HG03457 (cell line): ENCODE data around the gene SLC26A8.
"Not testable (repeated sequence)": the region's sequence is repeated elsewhere in the genome, so short reads cannot be mapped to it uniquely, and the experiment has no call there.

Experiments
- ATAC-seq: cut with Tn5 transposase; IDR thresholded peaks from one replicate; pipeline ENCODE4 v1.9.1; 2021; ENCODE audit warnings: moderate number of reproducible peaks; ENCODE audit not compliant: unreplicated experiment

The SLC26A8 gene

DNA sequence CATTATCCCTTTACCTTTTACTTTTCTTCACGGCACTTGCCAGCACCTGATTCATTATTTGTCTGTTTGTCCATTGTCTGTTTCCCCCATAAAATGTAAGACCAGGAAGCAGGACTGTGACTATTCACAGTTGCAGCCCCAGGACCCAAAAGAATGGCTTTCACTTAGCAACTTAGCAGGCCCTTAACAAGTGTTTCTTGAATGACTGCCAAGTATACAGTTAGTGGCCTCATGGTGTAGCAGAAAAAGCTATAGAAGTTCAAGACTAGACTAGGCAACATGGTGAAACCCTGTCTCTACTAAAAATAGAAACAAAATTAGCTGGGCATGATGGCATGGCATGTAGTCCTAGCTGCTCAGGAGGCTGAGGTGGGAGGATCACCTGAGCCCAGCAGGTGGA is 4.3 kb downstream of the SLC26A8 start:
- no peak for ATAC-seq

DNA sequence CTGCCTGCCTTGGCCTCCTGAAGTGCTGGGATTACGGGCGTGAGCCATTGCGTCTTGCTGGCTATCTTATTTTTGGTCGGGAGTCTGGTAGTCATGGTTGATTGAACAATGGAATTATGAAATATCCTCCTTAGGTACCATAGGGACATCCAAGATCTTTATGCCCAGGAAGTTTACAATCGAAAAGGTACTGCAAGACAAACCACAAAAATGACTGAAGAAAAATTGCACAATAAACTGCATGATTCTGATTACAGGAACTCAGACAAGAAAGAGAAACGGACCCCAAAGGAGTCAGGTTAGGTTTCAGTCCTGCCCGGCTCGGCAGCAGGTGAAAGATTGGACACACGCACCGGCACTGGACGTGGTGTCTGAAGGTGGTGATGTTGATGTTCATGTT is 5.3 kb downstream of the SLC26A8 start:
- ATAC-seq = no peak

DNA sequence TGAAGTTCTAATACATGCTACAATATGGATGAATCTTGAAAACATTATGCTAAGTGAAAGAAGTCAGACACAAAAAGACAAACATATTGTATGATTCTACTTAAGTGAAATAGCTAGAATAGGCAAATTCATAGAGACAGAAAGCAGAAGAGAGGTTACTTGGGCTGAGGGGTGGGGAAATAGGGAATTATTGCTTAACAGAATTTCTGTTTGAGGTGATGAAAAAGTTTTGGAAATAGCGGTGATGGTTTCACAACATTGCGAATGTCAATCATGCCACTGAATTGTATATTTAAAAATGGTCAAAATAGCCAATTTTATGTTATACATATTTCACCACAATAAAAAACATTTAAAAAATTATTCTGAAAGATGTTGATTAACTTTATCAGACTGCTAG is 6.1 kb downstream of the SLC26A8 start:
- ATAC-seq = no peak

DNA sequence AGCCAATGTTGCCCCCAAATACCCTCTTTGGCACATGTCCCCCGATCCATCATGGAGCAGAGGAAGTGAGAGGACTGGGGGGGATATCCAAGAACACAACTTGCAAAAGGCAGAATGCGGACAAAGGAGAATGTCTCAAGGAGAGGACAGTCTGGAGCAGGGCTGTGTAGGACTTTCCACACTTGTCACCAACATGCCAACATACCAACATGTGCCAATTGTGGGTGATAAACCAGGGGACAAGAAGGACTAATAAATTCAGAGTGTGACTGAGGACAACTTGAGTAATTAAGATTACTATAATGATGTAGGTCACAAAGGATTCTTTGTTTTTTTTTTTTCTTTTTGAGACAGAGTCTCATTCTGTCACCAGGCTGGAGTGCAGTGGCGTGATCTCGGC is 8.8 kb downstream of the SLC26A8 start:
- ATAC-seq = no peak

DNA sequence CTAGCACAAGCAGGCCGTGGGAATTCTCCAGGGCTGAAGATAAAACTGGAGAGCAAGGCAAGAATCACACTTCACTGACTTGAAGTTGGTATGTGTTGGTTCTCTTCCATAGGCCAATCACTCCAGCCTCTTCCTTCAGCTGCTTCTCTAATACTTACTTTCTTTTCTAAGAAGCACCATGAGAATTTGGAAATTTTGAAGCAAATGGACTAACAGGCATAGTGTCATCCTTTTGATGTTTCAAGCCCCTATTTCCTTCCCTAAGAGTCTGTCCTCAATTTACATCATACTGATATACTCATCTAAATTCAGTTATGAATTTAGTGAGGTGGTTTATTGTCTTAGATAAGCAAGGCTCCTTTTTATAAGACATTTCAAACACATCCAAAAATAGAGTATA is 24.0 kb downstream of the SLC26A8 start:
- no peak for ATAC-seq

DNA sequence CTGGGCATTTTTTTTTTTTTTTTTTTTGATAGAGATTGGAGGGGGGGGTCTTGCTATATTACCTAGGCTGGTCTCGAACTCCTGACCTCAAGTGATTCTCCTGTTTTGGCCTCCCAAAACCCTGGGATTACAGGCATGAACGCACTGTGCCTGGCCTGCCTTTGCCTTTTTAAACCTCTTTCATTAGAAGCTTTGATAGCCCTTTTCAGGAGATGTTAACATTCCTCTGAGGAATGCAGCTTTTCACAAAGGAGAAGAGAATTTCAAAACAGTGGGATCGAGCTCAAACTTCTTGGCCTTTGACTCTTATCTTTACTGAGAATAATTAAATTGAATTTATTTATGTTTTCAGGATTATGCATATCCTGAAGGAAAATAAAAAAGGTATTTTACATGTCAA is 31.3 kb downstream of the SLC26A8 start:
- no peak for ATAC-seq

DNA sequence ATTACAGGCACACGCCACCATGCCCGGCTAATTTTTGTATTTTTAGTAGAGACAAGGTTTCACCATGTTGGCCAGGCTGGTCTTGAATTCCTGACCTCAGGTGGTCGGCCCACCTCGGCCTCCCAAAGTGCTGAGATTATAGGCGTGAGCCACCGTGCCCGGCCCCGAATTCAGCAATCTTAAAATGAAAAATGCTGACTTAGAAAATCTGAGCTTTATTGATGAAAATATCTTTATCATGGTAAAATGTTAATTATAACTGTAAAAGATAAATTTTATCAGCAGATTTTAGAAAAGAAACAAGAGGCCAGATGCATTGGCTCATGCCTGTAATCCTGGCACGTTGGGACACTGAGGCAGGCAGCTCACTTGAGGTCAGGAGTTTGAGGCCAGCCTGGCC is 36.4 kb downstream of the SLC26A8 start:
- ATAC-seq = not testable (repeated sequence)

DNA sequence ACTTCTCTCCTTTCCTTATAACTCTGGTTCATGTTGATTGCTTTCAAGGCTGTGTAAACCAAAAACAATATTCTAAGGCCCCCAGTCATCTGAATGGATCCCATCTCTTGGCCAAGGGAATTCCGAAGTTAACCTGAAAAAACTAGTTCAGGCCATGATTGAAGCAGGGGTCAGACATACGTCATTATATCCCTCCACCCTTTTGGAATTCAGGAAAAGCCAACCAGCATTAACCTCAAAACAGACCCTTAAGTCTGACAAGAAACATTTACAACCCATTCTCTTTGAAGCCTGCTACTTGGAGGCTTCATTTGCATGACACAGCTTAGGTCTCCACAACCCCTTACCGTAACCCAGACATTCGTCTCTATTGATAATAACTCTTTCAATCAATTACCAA is 39.7 kb downstream of the SLC26A8 start:
- ATAC-seq = no peak

DNA sequence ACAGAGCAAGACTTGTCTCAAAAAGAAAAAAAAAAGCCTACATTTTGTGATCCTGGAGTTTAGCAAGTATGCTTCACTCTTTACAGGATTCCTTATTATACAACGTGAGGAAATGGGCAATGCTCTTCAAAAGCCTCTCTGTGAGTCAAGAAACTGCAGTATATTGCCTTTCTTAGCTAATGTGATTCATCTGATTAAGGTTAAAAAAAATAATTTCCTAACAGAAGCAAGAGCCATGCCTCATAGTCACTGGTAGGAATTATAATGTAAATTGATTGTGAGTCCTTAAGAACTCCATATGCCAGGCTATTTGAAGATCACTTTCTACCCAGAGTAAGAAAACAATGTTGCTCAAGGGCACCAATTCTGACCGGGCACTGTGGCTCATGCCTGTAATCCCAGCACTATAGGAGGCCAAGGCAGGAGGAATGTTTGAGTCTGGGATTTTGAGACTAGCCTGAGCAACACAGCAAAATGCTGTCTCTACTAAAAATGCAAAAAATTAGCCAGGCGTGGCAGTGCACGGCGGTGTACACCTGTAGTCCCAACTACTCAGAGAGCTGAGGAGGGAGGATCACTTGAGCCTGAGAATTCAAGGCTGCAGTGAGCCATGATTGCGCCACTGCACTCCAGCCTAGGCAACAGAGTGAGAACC is 43.3 kb downstream of the SLC26A8 start:
- no peak for ATAC-seq

DNA sequence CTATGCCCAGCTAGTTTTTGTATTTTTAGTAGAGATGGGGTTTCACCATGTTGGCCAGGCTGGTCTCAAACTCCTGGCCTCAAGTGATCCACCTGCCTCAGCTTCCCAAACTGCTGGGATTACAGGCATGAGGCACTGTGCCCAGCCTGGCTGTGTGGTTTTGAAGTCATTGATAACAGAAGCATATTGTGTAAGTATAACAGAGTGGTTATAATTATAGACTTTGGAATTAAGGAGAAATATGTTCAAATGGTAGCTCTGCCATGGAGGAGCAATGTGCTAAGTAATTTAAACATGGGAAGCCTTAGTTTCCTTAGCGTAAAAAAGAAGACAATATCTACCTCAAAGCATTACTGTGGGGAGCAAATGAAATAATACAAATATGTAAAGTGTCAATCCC is 44.3 kb downstream of the SLC26A8 start:
- ATAC-seq = not testable (repeated sequence)

DNA sequence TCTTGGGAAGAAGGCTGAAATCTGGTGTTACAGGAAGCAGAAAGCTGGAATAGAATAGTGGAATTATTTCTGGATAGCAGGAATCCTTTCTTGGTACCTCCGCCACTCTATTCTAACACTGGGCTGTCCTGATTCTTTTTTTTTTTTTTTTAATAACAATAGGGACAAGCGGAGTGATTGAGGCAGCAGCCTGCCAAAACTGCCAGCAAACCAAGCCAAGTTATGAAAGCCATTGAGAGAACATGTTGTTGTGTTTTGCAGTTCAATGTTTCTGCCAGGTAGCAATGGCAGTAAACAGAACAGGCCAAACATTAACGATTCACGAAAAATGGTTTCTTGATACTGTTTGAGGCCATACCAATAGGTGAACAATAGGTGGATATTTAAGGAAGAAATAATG is 47.1 kb downstream of the SLC26A8 start:
- ATAC-seq = no peak

DNA sequence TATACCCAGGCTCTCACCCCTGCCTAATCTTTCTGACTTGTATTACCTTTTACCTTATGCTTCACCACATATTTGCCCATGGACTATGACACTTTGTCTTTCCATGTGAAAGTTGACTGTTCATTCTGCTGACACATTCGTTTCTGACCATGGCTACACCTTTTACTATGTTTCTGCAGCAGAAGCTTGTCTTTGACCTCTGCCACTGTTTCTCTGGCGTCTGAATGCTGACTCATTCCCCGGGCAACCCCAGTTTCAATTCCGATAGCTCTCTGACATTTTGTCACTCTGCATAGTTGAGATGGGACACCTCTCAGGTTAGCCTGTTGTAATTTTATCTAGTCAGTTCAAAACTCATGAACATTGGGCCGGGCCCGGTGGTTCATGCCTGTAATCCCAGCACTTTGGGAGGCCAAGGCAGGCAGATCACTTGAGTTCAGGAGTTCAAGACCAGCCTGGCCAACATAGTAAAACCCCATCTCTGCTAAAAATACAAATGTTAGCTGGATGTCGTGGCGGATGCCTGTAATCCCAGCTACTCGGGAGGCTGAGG is 50.7 kb downstream of the SLC26A8 start:
- ATAC-seq = no peak

DNA sequence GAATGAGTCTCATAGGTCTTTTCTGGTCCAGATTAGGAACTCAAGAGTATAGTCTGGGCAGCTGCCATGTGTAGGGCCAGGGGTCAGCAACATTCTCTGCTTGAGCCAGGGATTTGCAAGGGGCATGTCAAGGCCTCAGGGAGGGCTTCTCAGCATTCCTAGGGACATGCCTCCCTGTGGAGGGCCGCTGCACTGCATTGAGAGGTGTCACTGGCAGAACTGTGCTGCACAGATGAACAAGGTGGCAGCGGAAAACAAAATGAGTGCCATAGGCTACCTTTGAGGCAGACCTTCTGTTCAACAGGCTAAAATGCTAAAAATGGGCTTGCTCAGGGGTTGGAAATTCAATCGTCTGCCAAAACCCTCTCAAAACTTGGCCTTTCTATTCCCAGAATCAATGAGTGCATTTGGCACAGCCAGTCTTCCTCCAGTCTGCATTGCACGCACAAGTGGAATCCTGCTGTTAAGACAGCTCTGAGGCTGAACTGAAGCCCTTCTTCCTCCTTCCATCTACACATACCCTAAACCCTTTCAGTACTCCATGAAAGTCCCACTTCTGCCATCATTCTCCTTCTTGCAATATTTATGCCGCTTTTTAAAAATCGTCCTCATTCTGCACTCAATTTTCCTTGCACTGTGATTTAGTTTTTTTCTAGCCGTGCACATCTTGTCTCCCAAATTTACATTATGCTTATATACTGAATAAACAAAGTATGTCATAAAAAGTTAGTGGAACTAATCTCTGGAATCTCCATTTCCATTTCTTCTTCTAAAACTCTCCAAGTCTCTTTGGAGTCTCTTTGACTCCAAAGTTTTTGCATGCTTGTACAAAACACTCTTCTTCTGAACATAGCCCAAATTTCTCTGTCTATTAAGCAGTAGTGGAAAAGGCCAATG is 51.7 kb downstream of the SLC26A8 start:
- ATAC-seq = no peak

DNA sequence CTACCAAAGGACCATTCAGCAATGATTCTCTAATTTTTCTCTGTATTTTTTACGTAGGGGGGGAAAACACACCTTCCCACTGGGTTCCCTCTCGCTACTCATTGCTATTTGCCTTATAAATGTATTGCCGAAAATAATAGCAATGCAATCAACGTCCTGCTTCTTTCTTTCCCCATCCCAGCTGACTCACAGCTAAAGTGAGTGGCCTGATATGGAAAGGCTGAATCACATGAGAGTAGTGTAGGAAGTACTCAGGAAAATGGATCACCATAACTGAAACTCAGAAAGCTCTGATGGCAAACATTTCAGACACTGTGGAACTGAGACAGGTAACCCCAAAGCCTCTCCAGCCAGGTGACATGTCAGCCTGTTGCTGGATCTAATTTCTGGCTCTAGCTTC is 54.3 kb downstream of the SLC26A8 start:
- ATAC-seq = no peak

DNA sequence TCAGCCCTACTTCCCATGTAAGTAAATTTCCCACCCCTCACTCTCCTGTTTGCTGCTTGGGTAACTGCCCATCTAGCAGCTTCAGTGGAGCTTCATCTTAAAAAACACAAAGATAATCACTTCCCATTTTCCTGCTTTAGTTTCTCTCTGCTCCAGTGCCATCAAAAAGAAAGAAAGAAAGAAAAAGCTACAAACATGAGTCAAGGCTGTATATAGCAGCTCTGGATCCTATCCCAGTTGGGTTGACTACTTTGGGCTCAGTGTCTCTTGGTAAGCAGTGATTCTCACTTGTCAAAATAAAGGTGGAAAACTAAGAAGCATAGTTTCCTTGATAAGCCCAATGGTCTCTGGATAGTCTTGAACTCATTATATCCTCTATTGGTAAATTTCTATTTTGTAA is 54.8 kb downstream of the SLC26A8 start:
- ATAC-seq = no peak

DNA sequence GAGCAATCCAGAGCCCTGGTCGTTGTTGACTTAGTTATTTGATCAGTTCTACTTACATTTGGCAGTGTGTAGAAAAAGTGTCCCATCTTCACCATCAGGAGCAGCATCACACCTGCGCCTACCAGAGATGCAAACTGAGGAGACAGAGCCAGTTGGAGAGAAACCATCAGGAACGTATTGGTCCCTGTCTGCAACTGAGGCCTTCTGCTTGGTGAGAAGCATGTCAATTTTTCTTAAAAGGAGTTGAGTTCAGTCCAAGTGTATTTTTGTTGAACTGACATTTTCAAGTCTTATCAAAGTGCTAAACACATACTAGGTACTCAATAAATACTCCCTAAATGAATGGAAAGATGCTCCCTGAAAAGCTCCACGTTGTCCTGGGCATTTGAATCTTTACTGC is 55.6 kb downstream of the SLC26A8 start:
- no peak for ATAC-seq

DNA sequence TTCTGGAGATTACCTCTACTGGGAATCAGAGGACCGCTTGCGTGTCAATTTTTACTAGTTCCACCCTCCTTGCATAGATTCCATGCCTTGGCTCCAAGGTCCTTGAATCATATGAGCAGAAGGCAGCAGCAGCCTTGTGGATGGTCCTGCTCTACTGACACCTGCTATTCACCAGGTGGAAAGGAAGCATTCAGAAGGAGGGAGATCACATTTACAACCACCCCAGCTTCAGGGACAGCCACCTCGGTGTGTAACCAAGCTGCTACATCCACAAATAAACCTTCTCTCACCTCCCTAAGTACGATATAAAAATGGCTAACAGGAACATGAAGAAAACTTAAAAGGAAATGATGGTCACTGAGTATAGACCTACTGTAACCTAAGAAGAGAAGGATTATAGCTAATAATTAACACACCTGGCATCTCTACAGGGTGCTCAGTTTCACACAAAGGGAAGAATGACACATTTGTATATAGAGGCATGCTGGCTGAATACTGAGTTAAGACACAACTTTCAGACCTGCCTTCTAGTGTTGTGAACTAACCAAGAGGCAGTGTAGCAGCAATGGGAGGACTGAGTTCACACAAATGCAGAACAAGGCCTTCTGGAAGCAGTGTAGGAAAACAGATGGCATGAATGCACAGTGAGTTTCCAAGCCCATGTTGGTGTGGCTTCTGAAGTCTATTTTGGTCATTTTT is 57.2 kb downstream of the SLC26A8 start:
- ATAC-seq = no peak

DNA sequence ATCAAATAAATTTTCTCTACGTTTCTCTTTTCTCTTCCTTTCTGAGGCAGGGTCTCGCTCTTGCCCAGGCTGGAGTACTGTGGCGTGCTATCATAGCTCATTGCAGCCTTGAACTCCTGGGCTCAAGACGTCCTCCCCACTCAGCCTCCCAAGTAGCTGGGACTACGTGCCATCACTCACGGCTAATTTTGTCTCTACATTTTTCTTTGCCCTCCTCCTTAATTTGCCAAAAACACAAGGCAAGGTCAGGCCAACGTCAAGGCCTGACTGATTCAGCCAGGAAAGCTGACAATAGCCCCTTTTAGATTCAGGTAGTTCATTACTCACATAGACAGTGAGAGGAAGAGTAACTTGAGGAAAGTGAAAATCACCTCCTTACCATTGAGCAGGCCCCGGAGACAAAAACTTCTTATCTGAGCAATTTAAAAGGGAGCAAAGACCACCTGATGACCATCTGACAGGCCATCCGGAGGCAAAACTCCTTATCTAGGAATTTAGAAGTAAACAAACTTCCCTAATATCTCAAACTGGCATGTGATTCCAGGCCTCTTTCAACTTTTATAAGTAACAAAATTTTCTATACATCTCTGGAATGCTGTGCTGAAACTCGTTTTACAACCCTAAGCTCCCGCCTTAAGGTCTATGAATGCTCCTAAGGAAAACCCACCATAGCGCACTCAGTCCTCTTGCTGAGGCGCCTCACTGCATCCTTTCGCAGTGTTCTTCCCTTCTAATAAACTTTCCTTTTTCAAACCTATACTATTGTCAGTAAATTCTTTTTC is 61.5 kb downstream of the SLC26A8 start:
- ATAC-seq = no peak

DNA sequence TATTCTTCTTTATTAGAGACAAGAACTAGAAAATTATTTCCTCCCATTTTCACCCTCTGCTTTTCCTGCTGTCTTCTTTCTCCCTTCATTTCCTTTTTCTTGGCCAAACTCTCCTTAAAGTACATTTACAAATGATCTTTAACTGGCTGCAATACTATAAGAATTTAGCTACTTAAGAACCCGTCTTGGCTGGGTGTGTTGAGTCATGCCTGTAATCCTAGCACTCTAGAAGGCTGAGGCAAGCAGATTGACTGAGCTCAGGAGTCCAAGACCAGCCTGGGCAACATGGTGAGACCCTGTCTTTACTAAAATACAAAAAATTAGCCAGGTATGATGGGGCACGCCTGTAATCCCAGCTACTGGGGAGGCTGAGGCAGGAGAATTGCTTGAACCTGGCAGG is 64.3 kb downstream of the SLC26A8 start:
- ATAC-seq = no peak

DNA sequence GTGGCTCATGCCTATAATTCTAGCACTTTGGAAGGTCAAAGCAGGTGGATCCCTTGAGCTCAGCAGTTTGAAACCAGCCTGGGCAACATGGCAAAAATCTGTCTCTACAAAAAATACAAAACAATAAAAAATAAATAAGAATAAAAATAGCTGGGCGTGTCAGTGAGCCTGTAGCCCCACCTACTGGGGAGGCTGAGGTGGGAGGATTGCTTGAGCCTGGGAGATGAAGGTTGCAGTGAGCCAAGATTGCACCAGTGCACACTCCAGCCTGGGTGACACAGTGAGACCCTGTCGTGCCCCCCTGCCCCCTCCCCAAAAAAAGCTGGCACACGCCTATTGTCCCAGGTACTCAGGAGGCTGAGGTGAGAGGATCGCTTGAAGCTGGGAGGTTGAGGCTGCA is 68.5 kb downstream of the SLC26A8 start:
- no peak for ATAC-seq

DNA sequence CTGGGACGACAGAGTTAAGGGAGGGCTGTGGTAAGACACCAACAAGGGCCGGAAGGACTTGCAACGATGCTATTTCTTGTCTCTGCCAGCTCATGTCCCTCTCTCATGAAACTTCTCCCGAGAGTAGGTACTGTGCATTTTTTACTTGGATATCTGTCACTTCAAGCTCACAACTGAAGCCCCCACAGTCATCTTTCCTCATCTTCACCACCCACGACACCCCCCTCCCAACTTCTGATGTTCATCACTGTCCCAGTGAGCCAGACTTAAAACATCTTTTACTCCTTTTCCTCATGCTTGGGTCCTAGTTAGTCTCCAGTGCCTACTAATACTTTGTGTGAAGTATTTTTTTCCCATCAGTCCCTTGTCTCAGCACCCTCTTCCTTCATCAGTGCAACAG is 68.9 kb downstream of the SLC26A8 start:
- no peak for ATAC-seq
